Stimulated activated CD4-positive, alpha-beta T cell treated with anti-CD3 and anti-CD28 coated beads, TNF-alpha, amount 100 ng/mL, for 1 hour (primary cell): ENCODE data around the gene NOX4.
"Not testable (repeated sequence)": the region's sequence is repeated elsewhere in the genome, so short reads cannot be mapped to it uniquely, and the experiment has no call there.

Experiments used
- DNase-seq, 3 donors: peaks; one replicate each; pipeline ENCODE4 v3.0.0-alpha.2; 2020; ENCODE audit warnings: low read depth in 3 of 3, low spot score in 1 of 3

Gene NOX4

DNA sequence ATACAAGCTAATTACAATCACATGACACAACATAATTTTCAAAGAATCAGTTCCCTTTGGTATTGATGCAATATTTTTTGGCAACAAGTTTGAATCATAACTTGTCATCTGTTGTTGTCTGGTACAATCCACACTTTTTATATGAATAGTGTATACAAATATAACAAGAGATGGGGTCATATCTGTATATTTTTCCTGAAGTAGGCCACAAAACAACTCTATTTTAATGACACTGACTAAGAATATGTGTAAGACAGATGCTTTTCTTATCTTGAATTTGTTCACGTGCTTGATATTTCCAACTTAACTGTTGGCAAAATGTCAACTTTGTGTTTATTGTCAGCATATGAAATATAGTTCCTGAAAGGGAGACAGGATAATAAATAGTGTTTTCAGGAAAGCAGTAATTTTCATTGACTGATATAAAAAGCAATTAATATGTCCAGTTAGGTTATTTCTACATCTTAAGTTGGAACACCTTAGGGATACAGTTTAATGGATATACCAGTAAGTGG lies 27.9 kb downstream of the NOX4 start:
- DNase-seq: no peak

DNA sequence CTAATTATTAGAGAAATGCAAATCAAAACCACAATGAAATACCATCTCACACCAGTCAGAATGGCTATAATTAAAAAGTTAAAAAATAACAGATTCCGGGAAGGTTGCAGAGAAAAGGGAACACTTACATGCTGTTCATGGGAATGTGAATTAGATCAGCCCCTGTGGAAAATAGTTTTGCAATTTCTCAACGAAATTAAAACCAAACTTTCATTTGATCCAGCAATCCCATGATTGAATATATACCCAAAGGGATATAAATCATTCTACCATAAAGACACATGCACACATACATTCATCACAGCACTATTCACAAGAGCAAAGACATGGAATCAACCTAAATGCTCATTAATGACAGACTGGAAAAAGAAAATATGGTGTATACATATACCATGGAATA lies 32.5 kb downstream of the NOX4 start:
- DNase-seq: no peak

DNA sequence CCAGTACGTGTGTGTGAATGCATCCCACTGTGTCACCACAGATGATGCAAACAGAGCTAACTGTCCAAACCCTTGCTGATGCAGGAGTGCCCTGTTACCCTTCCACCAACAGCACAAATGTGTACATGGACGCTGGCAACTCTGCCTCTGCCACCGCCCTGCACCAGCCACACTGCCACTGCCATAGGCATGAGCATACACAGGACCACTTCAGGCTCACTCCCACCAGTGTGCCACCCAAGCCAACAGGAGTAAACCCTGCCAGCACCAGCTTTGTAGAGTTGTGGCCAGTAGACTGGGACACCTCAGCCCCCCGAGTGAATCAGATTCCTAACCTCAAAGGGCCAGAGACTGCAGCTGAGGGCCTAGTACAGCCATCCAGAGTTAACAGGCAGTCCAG lies 34.0 kb downstream of the NOX4 start:
- no peak for DNase-seq

DNA sequence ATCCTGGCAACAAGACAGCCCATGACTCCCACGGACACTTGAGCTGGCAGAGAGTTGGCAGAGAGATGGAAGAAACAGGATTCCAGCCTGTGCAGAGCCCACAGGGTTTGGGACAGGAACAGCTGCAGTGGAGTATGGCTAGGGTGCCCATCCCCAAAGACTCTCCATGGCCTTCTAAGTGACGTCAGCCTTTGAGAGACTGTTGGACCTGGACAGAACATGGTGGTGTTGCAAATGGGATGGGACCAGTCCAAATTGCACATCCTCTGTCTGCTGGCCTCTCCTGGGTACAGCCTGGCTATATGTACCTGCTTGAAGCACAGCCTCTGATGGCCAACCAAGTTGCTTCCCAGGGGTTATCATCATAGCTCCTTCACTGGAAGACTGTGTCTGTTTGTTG lies 34.5 kb downstream of the NOX4 start:
- DNase-seq: no peak

DNA sequence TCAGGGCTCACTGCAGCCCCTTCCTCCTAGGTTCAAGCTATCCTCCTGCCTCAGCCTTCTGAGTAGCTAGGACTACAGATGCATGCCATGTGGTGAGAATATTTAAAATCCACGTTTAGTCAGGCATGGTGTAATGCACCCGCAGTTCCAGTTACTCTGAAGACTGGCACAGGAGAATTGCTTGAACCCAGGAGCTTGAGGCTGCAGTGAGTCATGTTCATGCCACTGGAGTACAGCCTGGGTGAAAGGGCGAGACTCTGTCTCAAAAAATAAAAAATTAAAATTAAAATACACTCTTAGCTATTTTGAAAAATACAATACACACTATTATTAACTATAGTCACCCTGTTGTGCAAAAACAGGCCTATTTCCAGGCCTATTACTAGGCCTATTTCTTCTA lies 38.4 kb downstream of the NOX4 start:
- no peak for DNase-seq

DNA sequence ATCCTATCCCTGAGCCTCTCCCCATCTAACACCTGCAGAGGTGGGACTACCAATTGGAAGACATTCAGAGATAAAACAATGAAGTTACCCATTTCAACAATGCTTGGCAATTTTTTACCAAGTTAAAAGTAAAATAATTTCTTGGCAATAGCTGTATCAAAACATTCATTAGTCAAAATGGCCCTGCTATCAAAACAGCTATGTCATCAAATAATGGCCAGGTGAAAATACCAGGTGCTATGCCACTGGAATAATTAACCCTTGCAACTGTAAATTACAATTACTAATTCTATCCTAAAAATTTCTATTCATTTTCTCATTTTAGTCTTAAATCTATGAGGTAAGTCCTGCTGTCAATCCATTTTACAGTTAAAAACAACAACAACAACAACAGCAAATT lies 43.3 kb downstream of the NOX4 start:
- no peak for DNase-seq

DNA sequence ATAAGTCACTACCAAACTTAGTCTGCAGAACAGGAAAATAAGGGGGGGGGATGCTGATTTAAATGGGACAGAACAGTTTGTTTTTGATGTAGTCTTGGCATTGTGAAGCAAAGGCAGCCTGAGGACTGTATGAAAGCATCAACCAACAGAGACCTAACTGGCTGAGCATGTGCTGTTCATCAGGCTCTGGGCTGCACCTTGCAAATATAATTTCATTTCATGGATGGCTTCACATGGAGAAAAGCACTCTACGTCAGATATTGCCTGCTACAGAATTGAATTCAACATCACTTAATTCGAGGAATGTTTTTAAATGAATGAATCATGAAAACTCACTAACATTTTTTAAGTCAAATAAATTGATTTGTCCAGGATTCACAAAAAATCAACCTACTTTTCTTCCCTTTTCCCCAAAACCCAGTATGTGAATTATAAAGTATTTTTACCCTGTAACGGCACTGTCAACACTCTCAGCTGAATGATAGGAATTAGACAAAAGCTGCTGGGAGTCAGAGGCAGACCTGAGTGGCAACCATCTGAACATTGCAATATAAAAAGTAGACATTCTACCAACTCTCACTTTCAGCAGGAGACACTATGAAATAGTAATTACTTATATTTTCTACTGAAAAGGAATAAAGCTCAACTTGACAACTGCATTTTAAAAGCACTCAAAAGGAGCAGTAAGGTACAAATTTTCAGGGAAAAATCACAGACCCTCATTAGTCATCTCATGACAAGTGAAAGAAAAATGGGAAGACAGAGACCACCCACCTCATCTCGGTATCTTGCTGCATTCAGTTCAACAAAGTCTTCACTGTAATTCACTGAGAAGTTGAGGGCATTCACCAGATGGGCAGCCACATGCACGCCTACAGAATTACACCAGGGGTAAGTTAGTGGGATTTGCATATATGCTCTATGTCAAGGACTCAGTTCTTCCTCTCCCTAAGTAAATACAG lies 47.5 kb downstream of the NOX4 start:
- no peak for DNase-seq

DNA sequence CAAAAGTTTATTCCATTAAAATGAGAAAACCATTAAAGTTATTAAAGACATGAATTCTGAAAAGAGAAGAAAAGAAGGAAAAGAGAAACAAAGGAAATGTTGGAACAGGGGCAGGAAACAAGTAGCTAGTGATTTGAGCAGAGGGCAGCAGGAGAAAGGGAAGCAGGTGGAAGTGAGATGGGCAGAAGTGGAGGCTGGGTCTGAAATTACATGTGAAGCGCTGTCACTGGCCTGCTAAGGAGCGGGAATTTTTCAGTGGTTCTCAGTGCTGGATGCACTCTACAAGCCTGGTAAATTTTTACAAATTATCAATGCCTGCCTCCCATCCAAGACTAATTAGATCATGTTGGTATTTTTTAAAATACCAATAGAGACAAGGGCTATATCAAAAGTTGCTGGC lies 48.4 kb downstream of the NOX4 start:
- no peak for DNase-seq

DNA sequence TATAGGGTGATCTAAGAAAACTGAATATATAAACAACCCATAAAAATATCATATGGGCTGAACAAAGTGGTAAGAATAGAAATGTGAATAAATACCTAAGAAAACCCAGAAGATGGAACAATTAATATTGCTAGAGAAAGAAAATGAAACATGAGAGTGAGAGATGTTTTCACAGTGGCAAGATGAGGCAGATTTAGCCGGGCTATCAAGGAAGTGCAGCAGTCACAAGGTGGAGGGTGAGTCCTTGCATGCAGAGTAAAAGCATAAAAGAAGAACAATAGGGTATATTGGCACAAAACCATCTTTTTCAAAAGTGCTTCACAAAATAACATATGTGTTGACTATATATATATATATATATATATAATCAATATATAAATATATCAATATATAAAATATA lies 49.6 kb downstream of the NOX4 start:
- no peak for DNase-seq

DNA sequence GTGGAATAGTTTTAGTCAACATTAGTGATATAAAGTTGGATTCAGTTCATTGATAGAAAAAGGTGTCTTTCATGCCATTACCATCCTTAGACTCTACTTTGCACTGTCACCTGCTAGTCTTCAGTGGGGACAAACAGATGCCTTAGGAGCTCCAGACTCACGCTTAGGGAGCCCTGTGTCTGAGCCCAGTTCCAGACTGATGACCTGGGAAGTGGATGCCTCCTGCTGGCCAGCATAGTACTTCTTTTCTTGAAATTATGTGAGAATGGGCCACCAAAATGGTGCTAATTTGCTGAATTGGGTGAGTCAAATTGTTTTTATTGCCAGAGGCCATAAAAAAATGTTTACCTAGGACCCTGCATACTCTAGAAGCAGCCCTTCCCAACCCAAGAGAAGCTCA lies 53.9 kb downstream of the NOX4 start:
- DNase-seq: no peak

DNA sequence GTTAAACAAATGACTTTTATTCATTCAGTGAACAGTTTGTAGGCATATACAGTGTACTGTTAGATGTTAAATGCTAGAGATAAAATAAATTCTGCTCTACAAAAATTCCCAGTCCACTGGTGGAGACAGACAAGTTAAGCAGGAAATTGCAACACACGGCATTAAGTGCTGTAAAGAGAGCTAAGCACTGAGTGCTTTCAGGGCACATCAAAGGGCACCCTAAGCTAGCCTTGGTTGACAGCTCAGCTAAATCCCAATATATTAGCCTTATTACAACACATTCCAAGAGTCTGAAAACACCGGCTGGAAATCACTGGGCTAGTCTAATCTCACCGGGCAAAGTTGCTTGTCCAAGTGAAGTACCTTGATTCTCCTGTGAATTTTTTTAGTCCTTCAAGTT lies 55.1 kb downstream of the NOX4 start:
- no peak for DNase-seq

DNA sequence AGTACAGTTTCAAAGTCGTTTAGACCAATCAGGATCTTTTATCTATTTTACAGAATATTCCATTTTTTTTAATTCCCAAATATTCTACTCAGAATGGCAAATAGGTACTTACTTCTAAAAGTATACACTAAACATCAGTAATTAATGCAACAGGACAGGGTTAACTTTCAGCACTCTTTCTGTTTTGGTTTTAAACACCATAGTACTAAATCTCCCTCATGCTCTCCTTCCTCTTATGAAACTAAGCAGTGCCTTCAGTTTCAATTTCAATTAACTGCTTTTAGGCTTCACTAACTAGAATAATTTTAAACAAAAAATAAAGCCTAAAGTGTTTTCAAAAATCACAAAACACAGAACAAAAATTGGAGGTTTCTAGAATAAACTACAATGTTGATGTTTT lies 57.9 kb downstream of the NOX4 start:
- no peak for DNase-seq

DNA sequence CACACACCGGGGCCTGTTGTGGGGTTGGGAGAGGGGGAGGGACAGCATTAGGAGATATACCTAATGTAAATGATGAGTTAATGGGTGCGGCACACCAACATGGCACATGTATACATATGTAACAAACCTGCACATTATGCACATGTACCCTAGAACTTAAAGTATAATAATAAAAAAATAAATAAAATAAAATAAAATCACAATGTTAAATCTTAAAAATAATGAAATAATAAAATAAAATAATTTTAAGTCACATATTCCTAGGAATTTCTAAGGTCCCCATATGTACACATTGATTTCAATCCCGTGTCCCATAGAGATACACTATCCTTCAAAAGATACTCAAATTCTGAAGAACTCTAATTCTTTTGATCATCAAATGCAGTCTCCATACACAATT lies 59.0 kb downstream of the NOX4 start:
- not testable (repeated sequence) for DNase-seq

DNA sequence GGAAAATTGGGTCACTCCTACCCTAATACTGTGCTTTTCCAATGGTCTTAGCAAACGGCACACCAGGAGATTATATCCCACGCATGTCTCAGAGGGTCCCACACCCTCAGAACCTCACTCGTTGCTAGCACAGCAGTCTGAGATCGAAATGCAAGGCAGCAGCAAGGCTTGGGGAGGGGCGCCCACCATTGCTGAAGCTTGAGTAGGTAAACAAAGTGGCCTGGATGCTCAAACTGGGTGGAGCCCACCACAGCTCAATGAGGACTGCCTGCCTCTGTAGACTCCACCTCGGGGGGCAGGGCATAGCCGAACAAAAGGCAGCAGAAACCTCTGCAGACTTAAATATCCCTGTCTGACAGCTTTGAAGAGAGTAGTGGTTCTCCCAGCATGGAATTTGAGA lies 64.7 kb downstream of the NOX4 start:
- not testable (repeated sequence) for DNase-seq

DNA sequence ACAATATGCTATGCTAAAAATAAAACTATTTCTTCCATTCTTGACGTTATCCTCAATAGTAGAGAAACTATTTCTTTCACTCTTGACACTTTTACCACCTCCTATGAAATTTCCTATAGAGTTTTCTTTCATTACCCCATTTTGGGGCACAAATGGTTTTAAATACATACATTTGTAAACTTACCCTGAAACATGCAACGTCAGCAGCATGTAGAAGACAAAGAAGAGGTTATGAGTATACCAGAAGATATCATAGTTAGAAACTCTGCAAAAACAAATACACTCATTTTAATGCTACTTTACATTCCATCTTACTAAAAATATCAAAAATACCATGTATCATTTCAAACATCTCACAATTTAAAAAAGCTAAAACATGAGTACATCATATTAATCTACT lies 69.5 kb downstream of the NOX4 start:
- no peak for DNase-seq

DNA sequence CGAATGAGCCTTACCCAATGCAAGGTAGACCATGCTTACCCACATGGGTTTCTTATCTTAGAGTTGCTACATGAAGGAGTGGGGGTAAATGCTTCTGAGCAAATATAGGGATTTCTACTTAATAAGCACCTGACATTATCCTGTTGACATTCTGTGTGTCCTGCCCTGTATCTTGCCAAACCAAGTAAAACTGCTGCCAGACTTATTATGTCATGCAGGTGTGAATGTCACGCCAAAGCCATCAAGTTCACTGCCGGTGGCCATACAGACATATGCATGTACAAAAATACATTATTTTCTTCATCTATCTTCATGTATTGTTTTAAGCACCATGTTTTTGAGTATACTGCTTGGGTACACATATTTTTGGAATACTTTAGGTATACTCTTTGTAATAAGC lies 70.2 kb downstream of the NOX4 start:
- no peak for DNase-seq

DNA sequence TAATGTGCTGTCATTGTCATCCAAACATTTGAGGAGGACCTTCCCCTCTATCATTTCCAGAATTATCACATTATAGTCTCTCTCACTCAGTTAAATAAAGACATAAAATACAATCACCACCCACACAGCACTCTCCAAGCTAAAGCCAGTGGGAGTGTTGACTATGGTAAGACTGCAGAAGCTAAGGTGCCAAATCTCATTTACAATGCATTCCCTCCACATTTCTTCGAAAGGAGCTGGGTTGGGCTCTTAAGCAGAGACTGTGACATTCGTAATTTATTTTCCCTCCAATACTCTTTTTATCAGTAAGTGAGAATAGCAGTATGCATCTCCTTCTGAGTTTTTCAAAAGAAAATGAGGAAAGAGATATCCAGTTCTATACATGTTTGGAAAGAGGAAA lies 74.2 kb downstream of the NOX4 start:
- DNase-seq: no peak

DNA sequence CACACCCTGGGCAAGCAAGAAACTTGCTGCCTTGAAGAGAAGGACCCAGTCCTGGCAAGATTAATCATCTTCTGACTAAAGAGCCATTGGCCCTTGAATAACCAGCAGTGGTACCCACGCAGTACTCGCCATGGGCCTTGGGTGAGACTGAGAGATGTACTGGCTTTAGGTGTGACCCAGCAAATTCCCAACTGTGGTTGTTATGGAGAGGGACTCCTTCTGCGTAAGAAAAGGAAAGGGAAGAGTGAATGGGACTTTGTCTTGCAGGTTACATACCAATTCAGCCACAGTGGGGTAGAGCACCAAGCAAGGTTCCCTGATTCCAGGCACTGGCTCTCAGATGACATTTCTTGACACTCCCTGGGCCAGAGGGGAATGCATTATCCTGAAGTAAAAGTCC lies 80.1 kb downstream of the NOX4 start:
- DNase-seq: not testable (repeated sequence)

DNA sequence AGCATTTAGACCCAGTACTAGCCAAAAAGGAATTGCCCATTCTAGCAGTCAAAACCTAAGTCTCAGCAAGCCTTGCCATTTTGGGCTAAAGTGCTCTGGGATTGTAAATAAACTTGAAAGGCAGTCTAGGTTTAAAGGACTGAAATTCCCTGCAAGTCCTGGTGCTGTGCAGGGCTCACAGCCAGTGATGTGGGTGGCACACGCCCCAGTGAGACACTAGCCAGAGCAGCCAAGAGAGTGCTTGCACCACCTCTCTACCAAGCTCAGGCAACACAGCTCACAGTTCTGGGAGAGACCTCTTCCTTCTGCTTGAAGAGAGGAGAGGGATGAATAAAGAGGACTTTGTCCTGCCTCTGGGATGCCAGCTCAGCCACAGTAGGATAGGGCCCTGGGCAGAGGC lies 80.5 kb downstream of the NOX4 start:
- not testable (repeated sequence) for DNase-seq

DNA sequence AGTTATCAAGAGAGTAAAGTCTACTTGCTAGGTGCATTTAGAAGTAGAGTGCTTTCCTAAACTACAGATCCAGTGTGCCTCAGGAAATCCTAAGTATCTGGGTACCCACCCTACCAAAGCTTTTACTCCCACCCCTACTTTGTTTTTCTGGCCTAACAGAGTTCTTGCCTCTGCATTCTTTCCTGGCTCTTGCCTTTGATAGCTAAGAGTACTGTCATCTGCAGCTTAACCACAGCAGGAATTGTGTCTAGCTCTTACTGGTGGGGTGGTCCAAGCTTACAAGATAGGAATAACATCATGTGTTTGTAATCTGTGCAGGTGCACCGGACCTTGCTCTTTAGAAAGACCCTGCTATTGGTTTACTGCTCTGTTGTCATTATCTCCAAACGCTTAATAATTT lies 82.7 kb downstream of the NOX4 start:
- DNase-seq: not testable (repeated sequence)

DNA sequence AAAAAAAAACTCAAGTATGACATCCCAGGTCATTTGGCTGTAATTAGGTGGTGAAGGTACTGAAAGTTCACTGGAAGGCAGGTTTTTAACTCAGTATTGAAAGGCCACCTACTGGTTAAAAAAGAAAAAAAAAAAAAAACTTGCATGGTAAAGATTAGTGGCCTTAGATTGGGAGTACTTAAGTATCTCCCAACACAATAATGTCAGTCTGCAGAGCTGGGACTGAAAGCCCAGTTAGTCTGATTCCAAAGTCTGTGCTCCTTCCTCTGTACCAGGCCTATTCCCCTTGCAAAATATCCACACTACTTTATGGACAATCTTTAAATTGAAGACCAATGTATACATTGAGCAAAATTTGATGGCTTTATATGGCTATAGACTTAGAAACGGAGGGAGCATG lies 85.5 kb downstream of the NOX4 start:
- DNase-seq: no peak

DNA sequence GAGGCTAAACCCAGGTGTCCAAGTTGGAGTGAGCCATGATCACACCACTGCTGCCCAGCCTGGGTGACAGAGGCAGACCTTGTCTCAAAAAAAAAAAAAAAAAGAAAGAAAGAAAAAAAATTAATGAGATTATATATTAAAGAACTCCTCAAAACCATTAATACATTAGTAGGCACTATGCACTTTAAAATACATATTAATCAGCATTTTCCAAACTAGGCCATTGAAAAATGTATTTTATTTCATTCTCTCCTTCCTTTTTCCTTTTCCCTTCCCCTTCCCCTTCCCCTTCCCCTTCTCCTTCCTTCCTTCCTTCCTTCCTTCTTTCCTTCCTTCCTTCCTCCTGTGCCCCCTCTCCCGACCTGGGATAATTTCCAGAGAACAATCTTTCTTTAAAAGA lies 99.5 kb downstream of the NOX4 start:
- not testable (repeated sequence) for DNase-seq

DNA sequence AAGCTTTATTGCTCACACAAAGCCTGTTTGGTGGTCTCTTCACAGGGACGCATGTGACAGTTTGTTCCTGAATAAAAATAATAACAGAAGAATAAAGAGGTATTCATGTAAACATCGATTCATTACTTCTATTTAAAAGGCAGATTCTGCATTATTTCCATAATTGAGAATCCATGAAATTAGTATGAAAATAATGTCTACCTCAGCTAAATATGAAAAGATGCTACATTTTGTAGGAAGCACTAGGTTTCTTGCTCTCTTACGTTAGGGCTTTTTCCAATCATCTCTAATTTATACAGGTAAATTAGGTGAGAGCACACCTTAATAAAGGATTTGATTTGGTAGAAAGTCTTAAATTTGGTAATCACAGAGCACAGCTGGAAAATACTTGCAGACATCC lies 103.7 kb downstream of the NOX4 start:
- not testable (repeated sequence) for DNase-seq
